ENCODE results near the gene MYLK. TPM values are rescaled to one million over a fixed set of nuclear protein-coding genes. Genes with fewer than 3 reads are reported as not detected.
A peak's percentile ranks its signal among the peaks of the same experiment; 100 is the strongest.
"Not testable (repeated sequence)": the region's sequence is repeated elsewhere in the genome, so short reads cannot be mapped to it uniquely, and the experiment has no call there.

Gene MYLK
- total and polyA plus RNA-seq, 2 experiments from 2014 or later, result 13.1 to 27.1 TPM

DNA sequence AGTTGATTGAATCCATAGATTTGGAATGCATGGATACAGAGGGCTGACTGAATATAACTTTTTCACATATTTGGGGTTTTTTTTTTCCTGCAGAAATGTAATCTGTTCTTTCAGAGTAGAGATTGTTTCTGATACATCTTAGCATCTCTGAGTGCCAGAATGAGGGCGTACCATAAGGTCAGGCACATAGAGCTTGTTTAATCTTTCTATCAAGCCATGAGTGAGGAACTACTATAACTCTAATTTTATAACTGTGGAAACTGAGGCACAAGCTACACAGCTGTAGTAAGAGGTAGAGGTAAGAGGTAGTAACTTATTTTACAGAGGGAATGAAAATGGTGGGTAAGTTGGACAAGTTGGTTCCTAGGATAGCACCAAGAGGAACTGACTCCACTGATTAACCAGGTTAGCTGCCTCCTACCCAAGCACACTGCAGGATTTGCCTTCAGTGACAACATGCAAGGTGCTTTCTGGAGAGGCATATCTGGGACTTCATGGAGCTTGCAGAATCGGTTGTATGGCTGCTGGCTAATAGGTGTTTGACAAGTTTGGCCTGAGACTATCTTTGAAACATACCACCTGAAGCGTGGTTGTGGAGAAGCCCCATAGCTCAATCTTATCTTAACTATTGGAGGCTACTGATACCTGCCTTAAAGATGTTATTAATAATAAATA, 275.7 kb downstream of the MYLK start:
- H3K4me2 ChIP-seq, result no peak overlapping the region
- no peak for DNase-seq (ENCODE audit: low spot score)
- WGBS (ENCODE audit: low lambda C conversion rate, missing lambda C conversion rate), result 72% methylated on average over 3 of the region's 3 CpGs

GRCh38 chr3:123606527-123606926, 277.6 kb downstream of the MYLK start:
- no peaks in the 10 kb centered on the region for H3K27me3 ChIP-seq
- no peaks in the 10 kb centered on the region for H4K20me1 ChIP-seq (ENCODE audit: insufficient read depth, poor library complexity, severe bottlenecking)
- no peak for DNase-seq (ENCODE audit: low spot score)
- no peaks in the 10 kb centered on the region for H3K36me3 ChIP-seq (replicated peaks; ENCODE audit: insufficient read depth, low read depth)
- peaks cover 9% of the 10 kb centered on the region for H3K79me2 ChIP-seq
- no peak overlapping the region for H2AFZ ChIP-seq
- peak overlapping the region; percentile 51 for H3K4me2 ChIP-seq
- H3K9me3 ChIP-seq (ENCODE audit: low read depth), result no peaks in the 10 kb centered on the region
- TF ChIP-seq, protein P1, sequence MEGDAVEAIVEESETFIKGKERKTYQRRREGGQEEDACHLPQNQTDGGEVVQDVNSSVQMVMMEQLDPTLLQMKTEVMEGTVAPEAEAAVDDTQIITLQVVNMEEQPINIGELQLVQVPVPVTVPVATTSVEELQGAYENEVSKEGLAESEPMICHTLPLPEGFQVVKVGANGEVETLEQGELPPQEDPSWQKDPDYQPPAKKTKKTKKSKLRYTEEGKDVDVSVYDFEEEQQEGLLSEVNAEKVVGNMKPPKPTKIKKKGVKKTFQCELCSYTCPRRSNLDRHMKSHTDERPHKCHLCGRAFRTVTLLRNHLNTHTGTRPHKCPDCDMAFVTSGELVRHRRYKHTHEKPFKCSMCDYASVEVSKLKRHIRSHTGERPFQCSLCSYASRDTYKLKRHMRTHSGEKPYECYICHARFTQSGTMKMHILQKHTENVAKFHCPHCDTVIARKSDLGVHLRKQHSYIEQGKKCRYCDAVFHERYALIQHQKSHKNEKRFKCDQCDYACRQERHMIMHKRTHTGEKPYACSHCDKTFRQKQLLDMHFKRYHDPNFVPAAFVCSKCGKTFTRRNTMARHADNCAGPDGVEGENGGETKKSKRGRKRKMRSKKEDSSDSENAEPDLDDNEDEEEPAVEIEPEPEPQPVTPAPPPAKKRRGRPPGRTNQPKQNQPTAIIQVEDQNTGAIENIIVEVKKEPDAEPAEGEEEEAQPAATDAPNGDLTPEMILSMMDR (IDR thresholded peaks at IDR 0.05; ENCODE audit: poor library complexity), result no peak
- TF ChIP-seq EZH2phosphoT487 (IDR thresholded peaks at IDR 0.05; ENCODE audit: low read depth, severe bottlenecking, unreplicated experiment) (no peak), EZH2 (IDR thresholded peaks at IDR 0.05; ENCODE audit: borderline replicate concordance) (no peak)
- H3K9me2 ChIP-seq (replicated peaks; ENCODE audit: insufficient read depth), result no peaks in the 10 kb centered on the region
- peaks cover 38% of the 10 kb centered on the region for H3K4me1 ChIP-seq (ENCODE audit: insufficient read depth)
- peak overlapping the region; percentile 64 for H3K27ac ChIP-seq
- H3K4me3 ChIP-seq, result no peak overlapping the region

More for the DNA sequence above, 275.7 kb downstream of the MYLK start:
- TF ChIP-seq, protein P1 (IDR thresholded peaks at IDR 0.05; ENCODE audit: poor library complexity), result no peak
- no peak for TF ChIP-seq EZH2phosphoT487 (IDR thresholded peaks at IDR 0.05; ENCODE audit: low read depth, severe bottlenecking, unreplicated experiment)
- TF ChIP-seq EZH2 (IDR thresholded peaks at IDR 0.05; ENCODE audit: borderline replicate concordance), result no peak
- Histone ChIP-seq H3K9me3 (ENCODE audit: low read depth) (no peaks in the 10 kb centered on the region), H3K27ac (peak overlapping the region; percentile 33), H3K79me2 (peaks cover 3% of the 10 kb centered on the region), H2AFZ (no peak overlapping the region), H3K4me3 (no peak overlapping the region), H3K4me1 (ENCODE audit: insufficient read depth) (peaks cover 30% of the 10 kb centered on the region), H3K27me3 (no peaks in the 10 kb centered on the region), H4K20me1 (ENCODE audit: insufficient read depth, poor library complexity, severe bottlenecking) (no peaks in the 10 kb centered on the region), H3K36me3 (replicated peaks; ENCODE audit: insufficient read depth, low read depth) (no peaks in the 10 kb centered on the region), H3K9me2 (replicated peaks; ENCODE audit: insufficient read depth) (no peaks in the 10 kb centered on the region)

GRCh38 chr3:123605789-123606234, 278.3 kb downstream of the MYLK start:
- H3K4me3 ChIP-seq, result no peak overlapping the region
- peak overlapping the region; percentile 64 for H3K27ac ChIP-seq
- no peaks in the 10 kb centered on the region for H3K27me3 ChIP-seq
- H3K4me1 ChIP-seq (ENCODE audit: insufficient read depth), result peaks cover 44% of the 10 kb centered on the region
- TF ChIP-seq EZH2phosphoT487 (IDR thresholded peaks at IDR 0.05; ENCODE audit: low read depth, severe bottlenecking, unreplicated experiment) (no peak), EZH2 (IDR thresholded peaks at IDR 0.05; ENCODE audit: borderline replicate concordance) (no peak)
- TF ChIP-seq, protein P1 (IDR thresholded peaks at IDR 0.05; ENCODE audit: poor library complexity), result no peak
- H3K9me2 ChIP-seq (replicated peaks; ENCODE audit: insufficient read depth), result no peaks in the 10 kb centered on the region
- H4K20me1 ChIP-seq (ENCODE audit: insufficient read depth, poor library complexity, severe bottlenecking), result no peaks in the 10 kb centered on the region
- H3K4me2 ChIP-seq, result peak overlapping the region; percentile 51
- no peaks in the 10 kb centered on the region for H3K9me3 ChIP-seq (ENCODE audit: low read depth)
- 52% methylated on average over 5 of the region's 5 CpGs for WGBS (ENCODE audit: low lambda C conversion rate, missing lambda C conversion rate)
- no peaks in the 10 kb centered on the region for H3K36me3 ChIP-seq (replicated peaks; ENCODE audit: insufficient read depth, low read depth)
- DNase-seq (ENCODE audit: low spot score), result peak; percentile 75
- H3K79me2 ChIP-seq, result peaks cover 9% of the 10 kb centered on the region
- H2AFZ ChIP-seq, result no peak overlapping the region

DNA sequence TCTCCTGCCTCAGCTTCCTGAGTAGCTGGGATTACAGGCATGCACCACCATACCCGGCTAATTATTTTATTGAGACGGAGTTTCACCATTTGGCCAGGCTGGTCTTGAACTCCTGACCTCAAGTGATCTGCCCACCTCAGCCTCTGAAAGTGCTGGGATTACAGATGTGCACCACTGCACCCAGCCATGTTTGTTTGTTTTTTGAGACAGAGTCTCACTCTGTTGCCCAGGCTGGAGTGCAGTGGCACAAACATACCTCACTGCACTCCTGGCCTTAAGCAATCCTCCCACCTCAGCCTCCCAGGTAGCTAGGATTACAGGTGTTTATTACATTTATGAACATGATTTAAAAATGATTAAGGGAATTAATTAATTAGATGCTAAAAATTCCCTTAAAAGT, 281.0 kb downstream of the MYLK start:
- 47% methylated on average over 2 of the region's 2 CpGs for WGBS (ENCODE audit: low lambda C conversion rate, missing lambda C conversion rate)
- H3K9me2 ChIP-seq (replicated peaks; ENCODE audit: insufficient read depth); H3K4me2 ChIP-seq; H4K20me1 ChIP-seq (ENCODE audit: insufficient read depth, poor library complexity, severe bottlenecking); H3K4me3 ChIP-seq; H3K36me3 ChIP-seq (replicated peaks; ENCODE audit: insufficient read depth, low read depth); H3K9me3 ChIP-seq (ENCODE audit: low read depth); H3K27me3 ChIP-seq; H3K27ac ChIP-seq; H3K79me2 ChIP-seq; H2AFZ ChIP-seq; DNase-seq (ENCODE audit: low spot score): not testable (repeated sequence)
- peaks cover 39% of the 10 kb centered on the region for H3K4me1 ChIP-seq (ENCODE audit: insufficient read depth)
